GM23248 (cell line): ENCODE results near the gene ZBTB49.

Source experiments
- EZH2 ChIP-seq: fragments of 200-600 bp; sonication (generic); IDR thresholded peaks from 2 replicates; pipeline ENCODE4 v1.6.1; 2018; ENCODE audit warnings: antibody characterized with exemption, mild to moderate bottlenecking; ENCODE audit not compliant: insufficient read depth, poor library complexity, severe bottlenecking
- EZH2phosphoT487 ChIP-seq: fragments of 200-600 bp; sonication (generic); IDR thresholded peaks from 2 replicates; pipeline ENCODE4 v1.6.1; 2018; ENCODE audit warnings: antibody characterized with exemption, moderate library complexity, mild to moderate bottlenecking, low read depth; ENCODE audit not compliant: insufficient read depth

GRCh38 chr4:4299006-4299405, 9.0 kb downstream of the ZBTB49 start:
- TF ChIP-seq EZH2: no peak
- TF ChIP-seq EZH2phosphoT487: no peak
